ENCODE measurements around the gene HLA-DRB1.
"Not testable (repeated sequence)": the region's sequence is repeated elsewhere in the genome, so short reads cannot be mapped to it uniquely, and the experiment has no call there.

HLA-DRB1 gene

GRCh38 chr6:32609391-32609730, 19.7 kb upstream of the HLA-DRB1 start:
- no peak for FAIRE-seq

- FAIRE-seq, result no peak
These were observed 18.7 kb upstream of the HLA-DRB1 start for GRCh38 chr6:32608362-32608761.

- FAIRE-seq, result no peak
These were observed 18.3 kb upstream of the HLA-DRB1 start for GRCh38 chr6:32607988-32608298.

GRCh38 chr6:32607263-32607987, 17.8 kb upstream of the HLA-DRB1 start:
- FAIRE-seq, result no peak

GRCh38 chr6:32604434-32604877, 14.8 kb upstream of the HLA-DRB1 start:
- FAIRE-seq, result no peak

- no peak for FAIRE-seq
These were observed 14.2 kb upstream of the HLA-DRB1 start for GRCh38 chr6:32603888-32604287.

- no peak for FAIRE-seq
These were observed 13.6 kb upstream of the HLA-DRB1 start for GRCh38 chr6:32603222-32603621.

GRCh38 chr6:32602383-32602782, 12.7 kb upstream of the HLA-DRB1 start:
- no peak for FAIRE-seq

- FAIRE-seq, result no peak
These were observed 7.4 kb upstream of the HLA-DRB1 start for GRCh38 chr6:32597024-32597423.

GRCh38 chr6:32590713-32591112, 1.1 kb upstream of the HLA-DRB1 start:
- not testable (repeated sequence) for FAIRE-seq

GRCh38 chr6:32588156-32588555, 1.5 kb downstream of the HLA-DRB1 start:
- FAIRE-seq, result no peak

GRCh38 chr6:32583527-32583898, 6.1 kb downstream of the HLA-DRB1 start:
- no peak for FAIRE-seq

GRCh38 chr6:32581315-32582095, 8.1 kb downstream of the HLA-DRB1 start:
- no peak for FAIRE-seq

- no peak for FAIRE-seq
These were observed 9.1 kb downstream of the HLA-DRB1 start for GRCh38 chr6:32580593-32580992.

GRCh38 chr6:32578962-32579361, 10.7 kb downstream of the HLA-DRB1 start:
- FAIRE-seq, result no peak

GRCh38 chr6:32577493-32577892, 12.2 kb downstream of the HLA-DRB1 start:
- FAIRE-seq, result not testable (repeated sequence)

- no peak for FAIRE-seq
These were observed 13.4 kb downstream of the HLA-DRB1 start for GRCh38 chr6:32576250-32576649.

GRCh38 chr6:32570363-32570905, 19.2 kb downstream of the HLA-DRB1 start:
- FAIRE-seq, result no peak

- no peak for FAIRE-seq
These were observed 21.1 kb downstream of the HLA-DRB1 start for GRCh38 chr6:32568561-32568960.

GRCh38 chr6:32566957-32567356, 22.7 kb downstream of the HLA-DRB1 start:
- FAIRE-seq, result no peak

GRCh38 chr6:32565511-32565910, 24.1 kb downstream of the HLA-DRB1 start:
- no peak for FAIRE-seq

GRCh38 chr6:32562940-32563339, 26.7 kb downstream of the HLA-DRB1 start:
- FAIRE-seq, result no peak

- no peak for FAIRE-seq
These were observed 29.9 kb downstream of the HLA-DRB1 start for GRCh38 chr6:32559747-32560146.

GRCh38 chr6:32558426-32559057, 31.1 kb downstream of the HLA-DRB1 start:
- no peak for FAIRE-seq

All from endometrium (tissue), 2 donors.